ENCODE data around the gene SGCA.

SGCA gene

GRCh38 chr17:50165466-50165865, 339 bp upstream of the SGCA start:
- no peaks in the 10 kb centered on the region for H3K36me3 ChIP-seq (ENCODE audit: control insufficient read depth in 2 of 2, insufficient read depth in 1 of 2, low read length in 2 of 2)
- TF ChIP-seq ZSCAN4 (tag by site-specific recombination; IDR thresholded peaks at IDR 0.05) (no peak), ZNF585B (tag by site-specific recombination; IDR thresholded peaks at IDR 0.05) (no peak), ZNF140 (tag by site-specific recombination; IDR thresholded peaks at IDR 0.05) (no peak), ZBTB48 (tag by site-specific recombination; IDR thresholded peaks at IDR 0.05) (no peak), ZNF248 (tag by site-specific recombination; IDR thresholded peaks at IDR 0.05) (no peak), PRDM1 (tag by site-specific recombination; IDR thresholded peaks at IDR 0.05) (no peak), ZNF530 (tag by site-specific recombination; IDR thresholded peaks at IDR 0.05; ENCODE audit: low read depth) (no peak), ZNF791 (tag by site-specific recombination; IDR thresholded peaks at IDR 0.05) (no peak), ZNF19 (tag by site-specific recombination; IDR thresholded peaks at IDR 0.05; ENCODE audit: low read depth) (no peak), GLI4 (tag by site-specific recombination; IDR thresholded peaks at IDR 0.05) (no peak), ZNF76 (tag by site-specific recombination; IDR thresholded peaks at IDR 0.05; ENCODE audit: borderline replicate concordance, low read depth) (no peak)
- CTCF ChIA-PET = interaction anchor here (0.6 to 7.4 kb wide), 14 partner anchors 9 to 131 kb away, joined by 3 to 106 read pairs (median 5); no protein-coding TSS in a partner anchor
- H3K4me1 ChIP-seq (ENCODE audit: control insufficient read depth, insufficient read depth, low read length) = no peaks in the 10 kb centered on the region
- no peak overlapping the region for H3K27ac ChIP-seq (ENCODE audit: extremely low read depth, low read depth, low read length)
- POLR2A ChIA-PET = interaction anchor here (1.3 kb wide), 1 partner anchor 13 kb away, joined by 8 read pairs; no protein-coding TSS in a partner anchor
- H3K9me3 ChIP-seq (ENCODE audit: control insufficient read depth, insufficient read depth, low read depth, low read length) = no peaks in the 10 kb centered on the region
- no peak overlapping the region for H3K4me3 ChIP-seq (ENCODE audit: low read depth, low read length)

DNA sequence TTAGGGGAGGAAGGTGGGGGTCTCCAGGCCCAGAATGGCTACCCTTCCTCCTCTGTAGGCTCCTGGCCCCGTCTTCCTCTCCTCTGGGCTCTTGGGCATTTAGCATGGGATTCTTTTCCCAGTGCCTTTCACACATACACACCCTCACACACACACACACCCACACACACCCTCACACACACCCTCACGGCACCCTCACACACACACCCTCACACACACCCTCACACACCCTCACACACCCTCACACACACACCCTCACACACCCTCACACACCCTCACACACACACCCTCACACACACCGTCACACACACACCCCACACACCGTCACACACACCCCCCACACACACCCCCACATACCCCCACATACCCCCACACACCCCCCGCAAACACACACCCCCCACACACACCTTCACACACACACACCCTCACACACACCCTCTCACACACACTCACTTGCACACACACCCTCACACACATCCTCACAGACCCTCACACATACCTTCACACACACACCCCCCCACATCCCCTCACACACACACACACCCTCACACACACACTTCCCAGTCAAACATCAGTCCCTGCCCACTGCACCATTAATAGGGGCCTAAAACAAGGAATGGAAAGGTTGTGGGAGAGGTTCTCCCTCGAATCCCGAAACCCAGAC, 845 bp downstream of the SGCA start:
- TF ChIP-seq KLF10 (tag by site-specific recombination; IDR thresholded peaks at IDR 0.05) (0 out of 2 replicates have a peak, but pooled peaks have one; percentile 52), KLF1 (tag by site-specific recombination; IDR thresholded peaks at IDR 0.05) (peak; percentile 95), ZSCAN4 (tag by site-specific recombination; IDR thresholded peaks at IDR 0.05) (peak; percentile 92), EGR2 (tag by site-specific recombination; IDR thresholded peaks at IDR 0.05; ENCODE audit: low read depth) (peak; percentile 98), ZNF37A (tag by site-specific recombination; IDR thresholded peaks at IDR 0.05) (no peak), ZNF645 (tag by site-specific recombination; IDR thresholded peaks at IDR 0.05) (no peak), KLF8 (tag by site-specific recombination; IDR thresholded peaks at IDR 0.05) (peak; percentile 34; the same call in 1 of the 2 replicates), ZFHX2 (tag by site-specific recombination; conservative IDR thresholded peaks at IDR 0.05) (peak; percentile 96), ZNF398 (tag by site-specific recombination; IDR thresholded peaks at IDR 0.05) (0 out of 2 replicates have a peak, but pooled peaks have one; percentile 7), OVOL3 (tag by site-specific recombination; IDR thresholded peaks at IDR 0.05) (no peak), ZNF791 (tag by site-specific recombination; IDR thresholded peaks at IDR 0.05) (no peak)
- TF ChIP-seq, protein P1, sequence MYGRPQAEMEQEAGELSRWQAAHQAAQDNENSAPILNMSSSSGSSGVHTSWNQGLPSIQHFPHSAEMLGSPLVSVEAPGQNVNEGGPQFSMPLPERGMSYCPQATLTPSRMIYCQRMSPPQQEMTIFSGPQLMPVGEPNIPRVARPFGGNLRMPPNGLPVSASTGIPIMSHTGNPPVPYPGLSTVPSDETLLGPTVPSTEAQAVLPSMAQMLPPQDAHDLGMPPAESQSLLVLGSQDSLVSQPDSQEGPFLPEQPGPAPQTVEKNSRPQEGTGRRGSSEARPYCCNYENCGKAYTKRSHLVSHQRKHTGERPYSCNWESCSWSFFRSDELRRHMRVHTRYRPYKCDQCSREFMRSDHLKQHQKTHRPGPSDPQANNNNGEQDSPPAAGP (tag by site-specific recombination; IDR thresholded peaks at IDR 0.05) = 0 out of 2 replicates have a peak, but pooled peaks have one; percentile 14
- Histone ChIP-seq H3K4me1 (ENCODE audit: control insufficient read depth, insufficient read depth, low read length) (no peaks in the 10 kb centered on the region), H3K27ac (ENCODE audit: extremely low read depth, low read depth, low read length) (no peak overlapping the region), H3K4me3 (ENCODE audit: low read depth, low read length) (no peak overlapping the region), H3K9me3 (ENCODE audit: control insufficient read depth, insufficient read depth, low read depth, low read length) (no peaks in the 10 kb centered on the region), H3K36me3 (ENCODE audit: control insufficient read depth in 2 of 2, insufficient read depth in 1 of 2, low read length in 2 of 2) (no peaks in the 10 kb centered on the region)
- ChIA-PET POLR2A (no interaction called here), CTCF (interaction anchor here (0.9 to 9.6 kb wide), 10 partner anchors 10 to 130 kb away, joined by 3 to 174 read pairs (median 6); no protein-coding TSS in a partner anchor)
